HepG2 (cell line): ENCODE results near the gene SLCO3A1. TPM values are rescaled to one million over a fixed set of nuclear protein-coding genes. Genes with fewer than 3 reads are reported as not detected.

Experiments used
- ATAC-seq: fragments of 200-7000 bp; cut with Tn5 transposase; 3 replicates; pipeline ENCODE4 v1.9.1; 2020; ENCODE audit warnings: mild to moderate bottlenecking, moderate library complexity
- BruUV-seq: library from RNA; stranded (reverse); fragments of 400-500 nt; replicated peaks from 2 replicates; lab custom pipeline; 2021; lab: Mats Ljungman, UMichigan
- CTCF ChIA-PET: fragments of 300-600 bp; formaldehyde crosslinking; extraction: SDS; loops from one replicate; lab custom pipeline; 2021; ENCODE audit warnings: low total read pairs, inconsistent platforms, low intra/inter-chr PET ratio; lab: Yijun Ruan, JAX
- POLR2A ChIA-PET: fragments of 350-600 bp; sonication (Branson Sonifier 250); formaldehyde crosslinking; loops from one replicate; lab custom pipeline; 2020; ENCODE audit warnings: antibody characterized with exemption, inconsistent platforms; lab: Yijun Ruan, JAX
- DNase-seq: peaks from one replicate; pipeline ENCODE4 v3.0.0-alpha.2; 2015; ENCODE audit warnings: low spot score
- FAIRE-seq: peaks from 3 replicates; lab custom pipeline; 2011; peaks lifted over from hg19 to GRCh38; lab: Jason Lieb, UNC
- H2AFZ ChIP-seq: one replicate; pipeline ENCODE4 v1.6.1; 2011; ENCODE audit warnings: low read length, inconsistent platforms
- H3K27ac ChIP-seq: fragments of 300-600 bp; 3 replicates; pipeline ENCODE4 v1.8.0; 2011; ENCODE audit warnings: mixed run types, mild to moderate bottlenecking, mixed read lengths, low read length, inconsistent platforms; ENCODE audit not compliant: insufficient read depth; ENCODE audit errors: extremely low read length
- H3K27me3 ChIP-seq, 2 experiments: fragments of 200-600 bp in 1 of 2; 2 replicates in 1 of 2; 3 replicates in 1 of 2; pipeline versions ENCODE4 v1.6.0 to v1.8.0; 2011; ENCODE audit warnings: low read length in 2 of 2, mild to moderate bottlenecking in 2 of 2, moderate library complexity in 2 of 2, inconsistent platforms in 1 of 2; ENCODE audit not compliant: insufficient read depth in 2 of 2, control insufficient read depth in 1 of 2
- H3K36me3 ChIP-seq, 2 experiments: fragments of 200-600 bp in 1 of 2; replicated peaks in 1 of 2; 2 replicates in 1 of 2; 3 replicates in 1 of 2; pipeline versions ENCODE4 v1.5.1 to v1.8.0; 2011; ENCODE audit warnings: low read length in 2 of 2, inconsistent platforms in 1 of 2; ENCODE audit not compliant: insufficient read depth in 2 of 2, control insufficient read depth in 1 of 2
- H3K4me1 ChIP-seq: 2 replicates; pipeline ENCODE4 v1.5.1; 2012; ENCODE audit warnings: low read length, inconsistent platforms; ENCODE audit not compliant: insufficient read depth
- H3K4me2 ChIP-seq: 2 replicates; pipeline ENCODE4 v1.6.0; 2011; ENCODE audit warnings: low read depth, low read length, inconsistent platforms
- H3K4me3 ChIP-seq, 3 experiments: fragments of 200-600 bp in 1 of 3; sonication (generic), shearing (Covaris generic) in 1 of 3; replicated peaks in 1 of 3; 2 replicates each; pipeline ENCODE4 v1.5.1; 2011 to 2016; ENCODE audit warnings: low read length in 3 of 3, inconsistent platforms in 2 of 3, low read depth in 2 of 3, mild to moderate bottlenecking in 2 of 3, control low read depth in 1 of 3, mixed read lengths in 1 of 3; ENCODE audit not compliant: insufficient read depth in 1 of 3
- H3K79me2 ChIP-seq: one replicate; pipeline ENCODE4 v1.6.1; 2011; ENCODE audit warnings: low read length, inconsistent platforms; ENCODE audit not compliant: insufficient read depth
- H3K9ac ChIP-seq: 2 replicates; pipeline ENCODE4 v1.6.0; 2011; ENCODE audit warnings: mild to moderate bottlenecking, low read depth, low read length, inconsistent platforms; ENCODE audit not compliant: insufficient read depth
- H3K9me3 ChIP-seq: 2 replicates; pipeline ENCODE4 v1.5.1; 2012; ENCODE audit warnings: mild to moderate bottlenecking, low read length
- H4K20me1 ChIP-seq: 2 replicates; pipeline ENCODE4 v1.6.0; 2011; ENCODE audit warnings: inconsistent platforms, mild to moderate bottlenecking, low read length, moderate library complexity; ENCODE audit not compliant: insufficient read depth
- CHD4 ChIP-seq: fragments of 200-600 bp; sonication (generic); IDR thresholded peaks from 2 replicates; pipeline ENCODE4 v1.7.0; 2017; ENCODE audit warnings: mild to moderate bottlenecking, low read length, borderline replicate concordance
- EEA1 ChIP-seq: sonication (generic); formaldehyde crosslinking; IDR thresholded peaks from 2 replicates; pipeline ENCODE4 v1.5.1; 2020; ENCODE audit warnings: mild to moderate bottlenecking, missing genetic modification reagents, borderline replicate concordance
- EHMT2 ChIP-seq: fragments of 200-600 bp; sonication (generic); IDR thresholded peaks from 2 replicates; pipeline ENCODE4 v1.7.0; 2017; ENCODE audit warnings: antibody characterized with exemption, low read depth, low read length, borderline replicate concordance
- GTF3A ChIP-seq: sonication (generic); formaldehyde crosslinking; conservative IDR thresholded peaks from 2 replicates; pipeline ENCODE4 v1.4.0; 2020; ENCODE audit warnings: mild to moderate bottlenecking, missing genetic modification reagents
- HNRNPL ChIP-seq: fragments of 200-400 bp; formaldehyde crosslinking; IDR thresholded peaks from 2 replicates; pipeline ENCODE4 v1.6.1; 2017; ENCODE audit warnings: mild to moderate bottlenecking, low read depth, low read length
- KDM6A ChIP-seq: IDR thresholded peaks from 2 replicates; pipeline ENCODE4 v1.6.1; 2016; ENCODE audit warnings: low read depth
- PHF8 ChIP-seq: sonication (generic); formaldehyde crosslinking; IDR thresholded peaks from 2 replicates; pipeline ENCODE4 v1.5.0; 2020; ENCODE audit warnings: missing genetic modification reagents
- TAF15 ChIP-seq: fragments of 200-400 bp; formaldehyde crosslinking; IDR thresholded peaks from one replicate; pipeline ENCODE4 v1.6.1; 2018; ENCODE audit warnings: mild to moderate bottlenecking, low read depth, low read length; ENCODE audit not compliant: poor library complexity, severe bottlenecking
- TOPORS ChIP-seq: sonication (generic); formaldehyde crosslinking; IDR thresholded peaks from 2 replicates; pipeline ENCODE4 v1.8.0; 2023; ENCODE audit warnings: mild to moderate bottlenecking, missing genetic modification reagents
- U2AF1 ChIP-seq: fragments of 200-400 bp; formaldehyde crosslinking; optimal IDR thresholded peaks from 2 replicates; pipeline ENCODE3; 2017; ENCODE audit warnings: mild to moderate bottlenecking, low read depth, low read length
- ZBTB3 ChIP-seq: sonication (generic); formaldehyde crosslinking; IDR thresholded peaks from 2 replicates; pipeline ENCODE4 v1.4.0; 2020; ENCODE audit warnings: low read depth, mild to moderate bottlenecking, moderate library complexity, missing genetic modification reagents, borderline replicate concordance
- ZNF17 ChIP-seq: sonication (generic); formaldehyde crosslinking; IDR thresholded peaks from 2 replicates; pipeline ENCODE4 v1.5.0; 2020; ENCODE audit warnings: mild to moderate bottlenecking, missing genetic modification reagents
- ZNF317 ChIP-seq: sonication (generic); formaldehyde crosslinking; IDR thresholded peaks from 2 replicates; pipeline ENCODE4 v1.5.0; 2020; ENCODE audit warnings: mild to moderate bottlenecking, missing genetic modification reagents
- ZNF331 ChIP-seq: sonication (generic); formaldehyde crosslinking; IDR thresholded peaks from 2 replicates; pipeline ENCODE4 v1.4.0; 2020; ENCODE audit warnings: missing genetic modification reagents
- ZNF451 ChIP-seq: sonication (generic); formaldehyde crosslinking; IDR thresholded peaks from 2 replicates; pipeline ENCODE4 v1.5.0; 2020; ENCODE audit warnings: mild to moderate bottlenecking, missing genetic modification reagents
- WGBS: methylation state at CpG from one replicate; pipeline ENCODE4 v1.1.6; 2017; ENCODE audit warnings: low lambda C conversion rate; 5-methylcytosine and 5-hydroxymethylcytosine counted together
- in situ Hi-C: cut with HindIII; loops from 2 replicates; pipeline ENCODE4 v1.10.0; 2017; ENCODE audit warnings: low pct_unique_long_range_greater_than_20kb; ENCODE audit not compliant: extremely low pct_ligation_motif_present
- intact Hi-C: fragments of 100-400 bp; cut with micrococcal nuclease; formaldehyde crosslinking; loops from one replicate; pipeline ENCODE4 v1.10.0; 2022; ENCODE audit not compliant: unreplicated experiment
- polyA plus RNA-seq, 8 experiments: library from polyadenylated mRNA; depleted of rRNA in 3 of 8; stranded (reverse) in 7 of 8; unstranded in 1 of 8; fragments of >200 nt; fragmentation: Illumina TruSeq in 4 of 8; extraction: Trizol in 4 of 8; gene quantifications; 2 replicates each; pipeline versions ENCODE4 v1.2.1 to v1.2.3, GENCODE V29; 2011 to 2016; ENCODE audit warnings: low read depth in 4 of 8, missing spikeins in 1 of 8, mixed read lengths in 1 of 8; ENCODE audit not compliant: insufficient read depth in 1 of 8
- total RNA-seq, 5 experiments: library from RNA; depleted of rRNA; stranded (reverse); fragments of >200 nt; fragmentation: Illumina TruSeq; extraction: Trizol; gene quantifications; 2 replicates each; pipeline ENCODE4 v1.2.3, GENCODE V29; 2016; ENCODE audit warnings: low read depth in 1 of 5
- TF ChIP-seq, protein P1 (sequence below): sonication (generic); formaldehyde crosslinking; IDR thresholded peaks from 2 replicates; pipeline ENCODE4 v1.5.1; 2020; ENCODE audit warnings: mild to moderate bottlenecking, missing genetic modification reagents, moderate library complexity
- TF ChIP-seq, protein P2 (sequence below): IDR thresholded peaks from 2 replicates; pipeline ENCODE4 v1.6.1; 2016; ENCODE audit warnings: control low read depth
- TF ChIP-seq, protein P3 (sequence below): sonication (generic); formaldehyde crosslinking; IDR thresholded peaks from 2 replicates; pipeline ENCODE4 v1.4.0; 2020; ENCODE audit warnings: missing genetic modification reagents

SLCO3A1 gene
- total and polyA plus RNA-seq, 2 of the 13 experiments (the other 11 are each of a cell fraction or from before 2014, with no cell fraction given): 0.02 TPM; not detected in 1

DNA sequence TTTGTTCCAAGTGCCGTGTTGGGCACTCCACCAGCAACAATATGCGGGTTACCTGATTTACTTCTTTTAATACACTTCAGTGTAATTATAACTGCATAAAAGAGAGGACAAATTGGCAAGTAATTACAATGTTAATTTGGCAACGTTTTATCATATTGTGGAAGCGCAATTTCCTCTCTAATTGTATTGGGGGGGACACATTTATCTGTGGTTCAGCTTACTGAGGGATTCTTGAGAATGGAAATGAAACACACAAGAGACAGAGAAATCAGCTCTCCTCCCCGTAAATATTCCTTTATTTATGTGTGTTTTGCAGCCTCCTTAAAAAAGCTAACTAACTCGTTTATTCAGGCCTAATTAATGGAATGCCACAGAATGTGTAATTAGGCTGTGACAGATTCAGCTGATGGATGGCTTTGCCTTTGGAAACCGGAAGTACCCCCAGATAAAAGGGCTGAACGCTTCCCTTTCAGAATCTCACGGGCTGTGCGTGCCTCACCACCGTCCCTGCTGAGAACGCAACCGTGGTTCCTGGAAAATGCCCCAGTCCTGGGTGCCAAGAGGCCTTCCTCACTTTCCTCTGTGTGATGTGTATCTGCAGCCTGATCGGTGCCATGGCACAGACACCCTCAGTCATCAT, 293.1 kb downstream of the SLCO3A1 start (continued):
- TF ChIP-seq, protein P1, sequence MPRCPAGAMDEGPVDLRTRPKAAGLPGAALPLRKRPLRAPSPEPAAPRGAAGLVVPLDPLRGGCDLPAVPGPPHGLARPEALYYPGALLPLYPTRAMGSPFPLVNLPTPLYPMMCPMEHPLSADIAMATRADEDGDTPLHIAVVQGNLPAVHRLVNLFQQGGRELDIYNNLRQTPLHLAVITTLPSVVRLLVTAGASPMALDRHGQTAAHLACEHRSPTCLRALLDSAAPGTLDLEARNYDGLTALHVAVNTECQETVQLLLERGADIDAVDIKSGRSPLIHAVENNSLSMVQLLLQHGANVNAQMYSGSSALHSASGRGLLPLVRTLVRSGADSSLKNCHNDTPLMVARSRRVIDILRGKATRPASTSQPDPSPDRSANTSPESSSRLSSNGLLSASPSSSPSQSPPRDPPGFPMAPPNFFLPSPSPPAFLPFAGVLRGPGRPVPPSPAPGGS (CRISPR knock-in tag): no peak
- no peak for TF ChIP-seq TAF15

DNA sequence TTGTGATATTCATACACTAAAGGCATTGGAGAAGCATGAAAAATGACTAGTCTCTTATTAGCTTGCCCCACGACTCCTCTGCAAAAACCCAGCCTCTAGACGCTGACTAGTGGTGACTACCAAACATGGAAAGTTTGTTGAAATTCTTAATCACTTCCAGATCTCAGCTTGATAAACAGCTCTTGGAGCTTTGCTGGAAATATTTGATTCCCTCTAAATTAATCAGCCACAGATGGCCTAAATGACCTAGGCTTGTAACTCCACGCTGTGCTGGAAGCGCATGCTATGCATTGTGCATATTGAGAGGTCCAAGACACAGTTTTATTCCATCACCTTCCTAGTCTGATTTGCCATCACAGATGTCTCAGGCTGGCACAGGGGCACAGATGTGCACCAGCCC, 295.5 kb downstream of the SLCO3A1 start:
- no peak for TF ChIP-seq U2AF1
- no peak for TF ChIP-seq ZBTB3 (CRISPR knock-in tag)
- no peak for TF ChIP-seq HNRNPL
- TF ChIP-seq EEA1 (CRISPR knock-in tag): no peak
- TF ChIP-seq KDM6A (CRISPR knock-in tag): no peak
- TF ChIP-seq, protein P2, sequence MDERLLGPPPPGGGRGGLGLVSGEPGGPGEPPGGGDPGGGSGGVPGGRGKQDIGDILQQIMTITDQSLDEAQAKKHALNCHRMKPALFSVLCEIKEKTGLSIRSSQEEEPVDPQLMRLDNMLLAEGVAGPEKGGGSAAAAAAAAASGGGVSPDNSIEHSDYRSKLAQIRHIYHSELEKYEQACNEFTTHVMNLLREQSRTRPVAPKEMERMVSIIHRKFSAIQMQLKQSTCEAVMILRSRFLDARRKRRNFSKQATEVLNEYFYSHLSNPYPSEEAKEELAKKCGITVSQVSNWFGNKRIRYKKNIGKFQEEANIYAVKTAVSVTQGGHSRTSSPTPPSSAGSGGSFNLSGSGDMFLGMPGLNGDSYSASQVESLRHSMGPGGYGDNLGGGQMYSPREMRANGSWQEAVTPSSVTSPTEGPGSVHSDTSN: no peak
- no peak for TF ChIP-seq EHMT2
- TF ChIP-seq, protein P3, sequence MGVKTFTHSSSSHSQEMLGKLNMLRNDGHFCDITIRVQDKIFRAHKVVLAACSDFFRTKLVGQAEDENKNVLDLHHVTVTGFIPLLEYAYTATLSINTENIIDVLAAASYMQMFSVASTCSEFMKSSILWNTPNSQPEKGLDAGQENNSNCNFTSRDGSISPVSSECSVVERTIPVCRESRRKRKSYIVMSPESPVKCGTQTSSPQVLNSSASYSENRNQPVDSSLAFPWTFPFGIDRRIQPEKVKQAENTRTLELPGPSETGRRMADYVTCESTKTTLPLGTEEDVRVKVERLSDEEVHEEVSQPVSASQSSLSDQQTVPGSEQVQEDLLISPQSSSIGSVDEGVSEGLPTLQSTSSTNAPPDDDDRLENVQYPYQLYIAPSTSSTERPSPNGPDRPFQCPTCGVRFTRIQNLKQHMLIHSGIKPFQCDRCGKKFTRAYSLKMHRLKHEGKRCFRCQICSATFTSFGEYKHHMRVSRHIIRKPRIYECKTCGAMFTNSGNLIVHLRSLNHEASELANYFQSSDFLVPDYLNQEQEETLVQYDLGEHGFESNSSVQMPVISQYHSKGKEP (CRISPR knock-in tag): no peak
- no peak for TF ChIP-seq PHF8 (CRISPR knock-in tag)
- TF ChIP-seq GTF3A (CRISPR knock-in tag): no peak
- no peak for TF ChIP-seq CHD4
- no peak for TF ChIP-seq TOPORS (CRISPR knock-in tag)
- no peak for TF ChIP-seq ZNF451 (CRISPR knock-in tag)
- TF ChIP-seq ZNF331 (CRISPR knock-in tag): no peak
- TF ChIP-seq ZNF17 (CRISPR knock-in tag): no peak
- TF ChIP-seq ZNF317 (CRISPR knock-in tag): no peak
- no peak overlapping the region for H3K4me2 ChIP-seq
- H4K20me1 ChIP-seq: no peaks in the 10 kb centered on the region
- H3K27me3 ChIP-seq: peaks cover 0 to 13% of the 10 kb centered on the region in 2 experiments; a peak in 3 of 5 replicates
- ChIA-PET POLR2A (no interaction called here), CTCF (no interaction called here)
- H3K4me1 ChIP-seq: no peaks in the 10 kb centered on the region
- H3K27ac ChIP-seq: no peak overlapping the region
- in situ Hi-C loops (no loop called here), intact Hi-C loops (no loop called here)
- H3K79me2 ChIP-seq: no peaks in the 10 kb centered on the region
- H3K9ac ChIP-seq: no peak overlapping the region
- H2AFZ ChIP-seq: no peak overlapping the region
- WGBS: 52% methylated on average over 4 of the region's 4 CpGs
- DNase-seq (no peak), FAIRE-seq (no peak), ATAC-seq (no peak)
- no TSS peak for BruUV-seq
- H3K36me3 ChIP-seq: no peaks in the 10 kb centered on the region
- no peaks in the 10 kb centered on the region for H3K9me3 ChIP-seq
- no peak overlapping the region for H3K4me3 ChIP-seq
